RWPE1 (cell line): ENCODE data around the gene CRELD2.

Experiments
- CTCF ChIA-PET: fragments of 350-600 bp; sonication (Branson Sonifier 250); formaldehyde crosslinking; extraction: SDS; loops from one replicate; lab custom pipeline; 2021; lab: Yijun Ruan, JAX
- POLR2A ChIA-PET: fragments of 400-600 bp; formaldehyde crosslinking; extraction: SDS; loops from one replicate; lab custom pipeline; 2020; ENCODE audit warnings: antibody characterized with exemption; ENCODE audit not compliant: low non-redundant PET; lab: Yijun Ruan, JAX
- DNase-seq: peaks from one replicate; pipeline ENCODE4 v3.0.0; 2012; ENCODE audit warnings: low spot score
- H3K27ac ChIP-seq: fragments of 450-650 bp; 2 replicates; pipeline ENCODE4 v1.5.1; 2017
- CTCF ChIP-seq: fragments of 450-650 bp; conservative IDR thresholded peaks from 2 replicates; pipeline ENCODE4 v1.5.1; 2017; ENCODE audit warnings: low read depth, mild to moderate bottlenecking

Gene CRELD2

GRCh38 chr22:49907807-49908206 lies 10.6 kb upstream of the CRELD2 start:
- ChIA-PET CTCF (no interaction called here), POLR2A (no interaction called here)
- no peak for DNase-seq
- H3K27ac ChIP-seq, result no peak overlapping the region
- TF ChIP-seq CTCF, result no peak

- no peak for DNase-seq
- no peak overlapping the region for H3K27ac ChIP-seq
- CTCF ChIA-PET, result no interaction called here
- POLR2A ChIA-PET, result no interaction called here
- no peak for TF ChIP-seq CTCF
Observed at GRCh38 chr22:49909476-49910205, 8.8 kb upstream of the CRELD2 start.

- ChIA-PET CTCF (no interaction called here), POLR2A (no interaction called here)
- DNase-seq, result no peak
- peak overlapping the region; percentile 17; the same call in 1 of the 2 replicates for H3K27ac ChIP-seq
- no peak for TF ChIP-seq CTCF
Observed at GRCh38 chr22:49910229-49911155, 7.9 kb upstream of the CRELD2 start.

GRCh38 chr22:49911881-49912625 lies 6.4 kb upstream of the CRELD2 start:
- DNase-seq, result no peak
- no peak overlapping the region for H3K27ac ChIP-seq
- ChIA-PET CTCF (no interaction called here), POLR2A (no interaction called here)
- no peak for TF ChIP-seq CTCF

- DNase-seq, result no peak
- H3K27ac ChIP-seq, result no peak overlapping the region
- ChIA-PET CTCF (no interaction called here), POLR2A (no interaction called here)
- TF ChIP-seq CTCF, result no peak
Observed at GRCh38 chr22:49913026-49913425, 5.4 kb upstream of the CRELD2 start.

GRCh38 chr22:49913446-49913845 lies 5.0 kb upstream of the CRELD2 start:
- no peak for DNase-seq
- no peak for TF ChIP-seq CTCF
- no peak overlapping the region for H3K27ac ChIP-seq
- ChIA-PET CTCF (no interaction called here), POLR2A (no interaction called here)
